Mucosa of descending colon (tissue), 3 donors: ENCODE data around the gene MAVS. TPM values are rescaled to one million over a fixed set of nuclear protein-coding genes. Genes with fewer than 3 reads are reported as not detected.
"Not testable (repeated sequence)": the region's sequence is repeated elsewhere in the genome, so short reads cannot be mapped to it uniquely, and the experiment has no call there.

ENCODE experiments used
- ATAC-seq: fragments of 200-7000 bp; cut with Tn5 transposase; one replicate; pipeline ENCODE4 v1.9.1; 2020; ENCODE audit warnings: mild to moderate bottlenecking, moderate library complexity
- DNase-seq, 3 donors: peaks; one replicate each; pipeline ENCODE4 v3.0.0-alpha.2; 2020
- H3K36me3 ChIP-seq: fragments of 200-600 bp; one replicate; pipeline ENCODE4 v1.8.0; 2021; ENCODE audit warnings: low read depth, mild to moderate bottlenecking
- H3K4me1 ChIP-seq: fragments of 200-600 bp; one replicate; pipeline ENCODE4 v1.8.0; 2021; ENCODE audit warnings: low read depth, mild to moderate bottlenecking
- H3K4me3 ChIP-seq: fragments of 200-600 bp; one replicate; pipeline ENCODE4 v1.8.0; 2021; ENCODE audit warnings: mild to moderate bottlenecking
- H3K9me3 ChIP-seq: fragments of 200-600 bp; one replicate; pipeline ENCODE4 v1.8.0; 2021; ENCODE audit warnings: mild to moderate bottlenecking
- CTCF ChIP-seq: fragments of 200-600 bp; IDR thresholded peaks from one replicate; pipeline ENCODE4 v1.8.0; 2022; ENCODE audit warnings: antibody characterized with exemption, mild to moderate bottlenecking
- intact Hi-C, 2 donors: fragments of 100-400 bp; cut with DNase I in 1 of 2; cut with micrococcal nuclease in 1 of 2; formaldehyde crosslinking; loops; one replicate each; pipeline versions ENCODE4 v1.11.0 to v1.11.1; 2022; cut with DNase I, micrococcal nuclease
- total RNA-seq, 3 donors: library from RNA; stranded (reverse); fragmentation: NEBNext Ultra II Directional in 2 of 3; extraction: Animal tissue kit (Norgen Biotek cat#: 25700) in 2 of 3; gene quantifications; one replicate each; pipeline versions ENCODE4 v1.2.1 to v1.2.4, GENCODE V29; 2021 to 2023
- donor health status: DM: no; HTN: no; CAD: no; lungs with moderate emphysema.
- donor health status: DM: no; HTN: no; CAD: no.
- donor health status: DM: no; HTN: yes; CAD: no.

MAVS gene
- total RNA-seq, 3 donors from 2014 or later, result 60.7 to 79.5 (median 72.3) TPM

DNA sequence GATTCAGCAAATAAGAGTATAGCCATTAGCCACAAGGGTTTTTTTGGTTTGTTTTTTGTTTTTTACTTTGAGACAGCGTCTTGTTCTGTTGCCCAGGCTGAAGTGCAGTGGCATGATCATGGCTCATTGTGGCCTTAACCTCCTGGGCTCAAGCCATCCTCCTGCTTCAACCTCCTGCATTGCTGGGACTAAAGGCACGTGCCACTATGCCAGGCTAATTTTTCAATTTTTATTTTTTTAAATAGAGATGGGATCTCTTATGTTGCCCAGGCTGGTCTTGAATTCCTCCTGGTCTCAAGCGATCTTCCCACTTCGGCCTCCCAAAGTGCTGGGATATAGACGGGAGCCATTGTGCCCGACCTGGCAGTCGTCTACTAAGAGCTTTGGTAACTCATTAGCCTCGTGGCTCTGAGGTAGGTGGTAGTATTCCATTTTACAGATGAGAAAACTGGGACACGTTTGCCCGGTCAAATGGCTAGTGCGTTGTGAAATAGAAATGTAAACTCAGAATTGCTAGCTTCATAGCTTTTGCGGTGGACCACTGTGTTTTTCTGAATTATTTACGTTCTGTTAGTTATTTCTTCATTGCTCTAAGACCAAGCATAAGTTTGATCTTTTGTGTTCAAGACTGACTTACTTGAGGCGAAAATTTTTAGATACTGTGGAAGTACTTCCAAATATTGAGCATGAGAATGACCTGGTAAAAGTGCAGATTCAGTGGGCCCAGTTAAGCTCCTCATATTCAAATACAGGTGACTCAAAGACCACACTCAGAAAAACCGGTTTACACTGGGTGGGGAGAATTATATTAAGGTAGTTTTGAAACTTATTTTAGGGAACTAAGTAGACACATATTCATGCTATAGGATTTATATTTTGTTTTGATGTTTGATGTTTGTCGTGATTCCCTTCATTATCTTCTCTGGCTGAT, 44.6 kb downstream of the MAVS start:
- Histone ChIP-seq H3K9me3 (no peaks in the 10 kb centered on the region), H3K4me1 (peaks cover 46% of the 10 kb centered on the region), H3K36me3 (no peaks in the 10 kb centered on the region), H3K4me3 (no peak overlapping the region)
- ATAC-seq, result no peak
- intact Hi-C loops, result no loop called here
- TF ChIP-seq CTCF, result no peak
- DNase-seq, result no peak

GRCh38 chr20:3894796-3895195, 48.2 kb downstream of the MAVS start:
- intact Hi-C loops, result no loop called here

GRCh38 chr20:3896302-3896701, 49.7 kb downstream of the MAVS start:
- ATAC-seq, result no peak

More at GRCh38 chr20:3894796-3895195, 48.2 kb downstream of the MAVS start:
- TF ChIP-seq CTCF, result no peak
- H3K4me1 ChIP-seq, result peaks cover 47% of the 10 kb centered on the region
- ATAC-seq (no peak), DNase-seq (no peak)
- H3K4me3 ChIP-seq, result no peak overlapping the region
- no peaks in the 10 kb centered on the region for H3K36me3 ChIP-seq
- H3K9me3 ChIP-seq, result no peaks in the 10 kb centered on the region

DNA sequence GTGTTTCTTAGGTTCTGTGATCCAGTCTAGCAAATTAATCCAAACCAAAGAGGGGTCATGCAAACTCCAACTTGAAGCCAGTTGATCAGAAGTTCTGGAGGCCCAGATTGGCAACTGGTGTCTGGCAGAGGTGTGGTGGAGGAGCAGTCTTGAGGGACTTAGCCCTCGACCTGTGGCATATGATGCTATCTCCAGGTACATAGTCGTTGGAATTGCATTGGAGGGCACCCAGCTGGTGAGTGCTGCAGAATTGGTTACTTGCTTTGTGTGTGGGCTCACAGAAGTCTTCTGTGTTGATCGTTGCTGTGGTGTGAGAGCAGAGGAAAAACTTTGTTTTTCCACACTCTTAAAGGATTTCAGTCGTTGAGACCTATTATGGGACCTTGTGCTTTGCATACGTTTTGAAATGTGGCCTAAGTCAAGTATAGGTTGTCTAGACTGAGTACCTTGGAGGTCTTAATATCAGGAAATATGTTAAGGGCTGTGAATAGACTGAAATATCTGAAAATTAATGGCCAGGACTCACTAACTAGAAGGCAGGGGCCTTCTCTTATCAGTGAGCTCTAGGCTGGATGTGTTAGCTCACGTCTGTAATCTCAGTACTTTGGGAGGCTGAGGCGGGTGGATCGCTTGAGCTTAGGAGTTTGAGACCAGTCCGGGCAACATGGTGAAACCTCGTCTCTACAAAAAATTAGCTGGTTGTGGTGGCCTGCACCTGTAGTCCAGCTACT, 50.4 kb downstream of the MAVS start:
- Histone ChIP-seq H3K4me1 (peaks cover 34% of the 10 kb centered on the region), H3K36me3 (no peaks in the 10 kb centered on the region), H3K9me3 (no peaks in the 10 kb centered on the region), H3K4me3 (no peak overlapping the region)
- ATAC-seq (no peak), DNase-seq (no peak)
- intact Hi-C loops, result no loop called here
- TF ChIP-seq CTCF, result no peak

More at GRCh38 chr20:3896302-3896701, 49.7 kb downstream of the MAVS start:
- H3K4me1 ChIP-seq, result peaks cover 40% of the 10 kb centered on the region
- no peak for DNase-seq
- H3K36me3 ChIP-seq, result no peaks in the 10 kb centered on the region
- intact Hi-C loops, result no loop called here
- no peak for TF ChIP-seq CTCF
- no peaks in the 10 kb centered on the region for H3K9me3 ChIP-seq
- no peak overlapping the region for H3K4me3 ChIP-seq

DNA sequence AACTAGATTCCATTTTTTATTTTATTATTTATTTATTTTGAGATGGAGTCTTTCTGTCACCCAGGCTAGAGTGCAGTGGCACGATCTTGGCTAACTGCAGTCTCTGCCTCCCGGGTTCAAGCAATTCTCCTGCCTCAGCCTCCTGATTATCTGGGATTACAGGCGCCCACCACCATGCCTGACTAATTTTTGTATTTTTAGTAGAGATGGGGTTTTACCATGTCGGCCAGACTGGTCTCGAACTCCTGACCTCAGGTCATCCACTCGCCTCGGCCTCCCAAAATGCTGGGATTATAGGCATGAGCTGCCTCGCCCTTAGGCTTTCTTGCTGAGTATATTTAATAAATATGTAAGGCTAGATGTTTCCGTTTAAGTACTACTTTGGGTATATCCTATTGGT, 51.5 kb downstream of the MAVS start:
- intact Hi-C loops, H3K9me3 ChIP-seq, H3K4me3 ChIP-seq, H3K36me3 ChIP-seq, ATAC-seq, DNase-seq: not testable (repeated sequence)
- H3K4me1 ChIP-seq, result peaks cover 25% of the 10 kb centered on the region

DNA sequence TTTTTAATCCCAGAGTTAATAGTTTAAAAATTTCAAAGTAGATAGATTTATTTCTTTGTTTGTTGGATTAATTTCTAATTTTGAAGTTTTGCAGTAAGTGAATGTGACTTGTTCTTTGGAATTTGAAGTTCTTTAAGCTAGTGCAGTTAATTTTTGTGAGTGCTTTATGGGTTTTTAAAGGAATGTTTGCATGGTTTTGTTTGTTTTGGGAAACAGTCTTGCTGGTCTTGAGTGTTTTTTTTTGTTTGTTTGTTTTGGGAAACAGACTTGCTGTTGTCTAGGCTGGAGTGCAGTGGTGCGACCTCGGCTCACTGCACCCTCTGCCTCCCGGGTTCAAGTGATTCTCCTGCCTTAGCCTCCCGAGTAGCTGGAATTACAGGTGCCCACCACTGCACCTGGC, 52.0 kb downstream of the MAVS start:
- H3K4me1 ChIP-seq, result peaks cover 23% of the 10 kb centered on the region
- TF ChIP-seq CTCF, result no peak
- no peaks in the 10 kb centered on the region for H3K36me3 ChIP-seq
- no peak for ATAC-seq
- DNase-seq, result no peak
- intact Hi-C loops, result no loop called here
- H3K4me3 ChIP-seq, result no peak overlapping the region
- no peaks in the 10 kb centered on the region for H3K9me3 ChIP-seq
